ENCODE measurements around the gene MGP.

Gene MGP

DNA sequence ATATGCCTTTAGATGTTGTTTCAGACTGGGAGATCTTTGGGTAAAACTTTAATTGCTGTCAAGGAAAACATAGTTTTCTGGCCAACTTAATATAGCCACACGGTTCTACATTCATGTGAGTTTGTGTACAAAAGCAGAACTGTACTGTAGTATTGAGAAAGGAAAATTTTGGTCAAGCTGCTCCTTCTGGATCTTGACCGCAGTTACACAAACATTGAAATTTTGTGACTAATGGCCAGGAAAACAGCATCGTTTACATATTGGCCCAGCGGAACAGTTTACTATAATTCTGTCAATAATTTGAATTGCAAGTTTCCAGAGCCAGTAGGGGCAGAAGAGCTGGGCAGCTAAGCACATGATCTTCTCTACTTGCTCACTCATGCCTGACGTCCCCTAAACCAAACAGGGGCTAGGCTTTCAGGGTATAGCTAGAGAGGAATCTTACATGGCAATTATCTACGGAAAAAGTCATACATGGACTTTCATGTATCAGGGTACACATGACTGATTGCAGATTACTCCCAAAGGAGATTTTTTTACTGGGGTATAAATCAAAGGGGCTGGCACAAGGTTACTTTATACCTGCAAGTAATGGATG, 31.0 kb downstream of the MGP start:
- no peak for DNase-seq

DNA sequence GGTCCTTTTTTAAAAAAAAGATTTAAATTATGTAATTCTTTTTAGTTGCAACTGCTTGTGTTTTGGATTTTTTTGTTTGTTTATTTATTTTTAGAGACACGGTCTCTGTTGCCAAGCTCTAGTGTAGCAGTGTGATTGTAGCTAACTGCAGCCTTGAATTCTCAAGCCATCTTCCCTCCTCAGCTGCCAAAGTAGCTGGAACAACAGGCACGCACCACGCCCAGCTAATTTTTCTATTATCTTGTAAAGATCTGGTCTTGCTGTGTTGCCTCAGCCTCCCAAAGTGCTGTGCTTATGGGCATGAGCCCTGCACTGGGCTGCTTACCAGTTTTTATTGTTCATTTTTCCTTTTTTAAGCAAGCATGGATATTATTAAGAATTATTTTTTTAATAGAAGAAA, 31.7 kb downstream of the MGP start:
- DNase-seq, result no peak

DNA sequence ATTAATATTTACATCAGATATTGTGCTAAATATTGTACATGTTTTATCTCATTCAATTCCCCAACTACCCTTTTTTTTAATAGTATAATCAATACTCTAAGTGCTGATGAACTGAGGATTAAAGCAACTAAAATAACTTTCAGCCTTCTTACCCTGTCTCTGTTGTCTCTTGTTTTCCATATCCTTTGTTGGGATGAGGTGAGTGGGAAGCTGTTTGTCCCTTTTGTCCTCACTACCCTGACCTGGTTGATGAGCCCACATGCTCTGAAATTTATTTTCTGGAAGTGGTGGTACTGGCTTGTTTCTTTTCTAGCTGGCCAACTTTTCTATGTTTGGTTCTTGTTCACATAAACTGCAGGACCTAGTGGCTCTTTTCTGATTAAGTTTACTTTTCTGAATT, 32.8 kb downstream of the MGP start:
- no peak for DNase-seq

DNA sequence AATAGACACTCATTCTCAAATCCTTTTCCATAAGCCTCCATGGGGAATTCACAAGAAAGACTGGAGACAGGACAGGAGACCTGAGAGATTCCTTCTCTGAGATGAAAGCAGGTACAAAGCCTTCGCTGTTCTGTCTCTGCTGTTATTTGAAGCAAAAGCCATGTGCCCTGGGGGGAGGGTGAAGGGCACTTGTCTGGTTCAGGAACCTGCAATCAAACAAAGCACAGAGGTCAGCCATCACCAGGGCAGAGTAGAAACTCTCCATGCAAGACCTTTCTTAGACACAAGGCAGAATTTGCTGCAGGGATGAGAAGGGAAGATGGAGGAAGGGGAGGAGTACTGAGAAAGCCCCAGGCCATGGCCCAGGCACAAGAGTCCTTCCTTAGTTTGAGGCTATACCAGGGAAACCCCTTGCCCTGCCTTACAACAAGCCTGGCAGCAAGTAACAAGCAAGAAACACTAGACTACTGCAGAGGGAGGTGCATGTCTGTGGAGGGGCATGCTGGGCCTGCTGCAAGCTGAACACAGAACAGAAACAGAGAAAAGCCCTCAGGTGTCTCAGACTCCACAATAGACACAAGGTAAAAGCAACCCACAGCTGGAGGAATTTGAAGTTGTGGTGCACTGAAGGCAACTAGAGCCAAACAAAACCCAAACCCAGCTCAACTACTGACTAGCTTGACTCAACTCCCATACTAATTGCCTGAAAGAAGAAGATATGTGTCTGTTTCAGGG, 34.6 kb downstream of the MGP start:
- DNase-seq, result no peak

DNA sequence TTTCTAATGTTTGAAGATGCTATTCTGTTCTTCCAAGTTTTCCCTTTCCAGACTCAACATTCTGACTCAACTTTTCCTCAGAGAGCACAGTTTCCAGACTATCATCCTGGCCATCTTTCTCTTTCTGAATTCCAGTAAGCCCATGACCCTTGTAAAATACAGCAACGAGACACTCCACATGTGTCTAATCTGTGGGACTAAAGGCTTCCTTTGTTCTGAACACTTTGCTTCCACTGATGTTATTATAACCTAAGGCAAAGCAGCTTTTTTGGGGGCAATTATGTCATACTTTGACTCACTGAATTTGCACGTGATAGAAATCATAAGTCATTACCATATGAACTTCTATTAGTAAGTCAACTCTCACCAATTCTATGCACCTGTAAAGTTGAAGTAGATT, 36.0 kb downstream of the MGP start:
- no peak for DNase-seq

DNA sequence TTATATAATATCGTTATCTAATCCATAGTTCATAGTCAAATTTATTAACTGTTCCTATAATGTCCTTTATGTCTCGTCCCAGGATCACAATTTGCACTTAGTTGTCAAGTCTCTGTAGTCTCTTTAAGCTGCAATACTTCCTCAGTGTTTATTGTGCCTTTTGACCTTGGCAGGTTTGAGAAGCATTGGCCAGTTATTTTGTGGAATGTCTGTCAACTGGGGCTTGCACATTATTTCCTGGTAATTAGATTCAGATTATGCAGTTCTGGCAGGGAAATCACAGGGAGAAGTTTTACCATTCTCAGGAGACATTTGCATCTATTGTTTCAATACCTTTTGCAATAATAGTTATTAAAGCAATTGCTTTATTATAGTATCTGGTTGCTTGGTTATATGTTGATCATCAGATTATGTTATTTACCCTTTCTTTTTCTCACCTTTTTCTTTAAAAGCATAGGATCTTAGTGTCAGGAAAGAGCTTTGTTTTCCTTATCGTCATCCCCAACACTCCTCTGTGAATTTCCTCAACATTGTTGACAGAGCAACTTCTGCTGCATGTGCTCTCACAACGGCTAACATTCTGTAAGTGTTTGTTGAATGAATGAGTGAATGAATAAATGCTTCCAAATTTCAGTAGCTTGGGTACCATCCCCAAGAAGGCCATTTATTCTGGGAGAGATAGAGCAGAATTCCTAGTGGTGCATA, 38.6 kb downstream of the MGP start:
- DNase-seq, result no peak

DNA sequence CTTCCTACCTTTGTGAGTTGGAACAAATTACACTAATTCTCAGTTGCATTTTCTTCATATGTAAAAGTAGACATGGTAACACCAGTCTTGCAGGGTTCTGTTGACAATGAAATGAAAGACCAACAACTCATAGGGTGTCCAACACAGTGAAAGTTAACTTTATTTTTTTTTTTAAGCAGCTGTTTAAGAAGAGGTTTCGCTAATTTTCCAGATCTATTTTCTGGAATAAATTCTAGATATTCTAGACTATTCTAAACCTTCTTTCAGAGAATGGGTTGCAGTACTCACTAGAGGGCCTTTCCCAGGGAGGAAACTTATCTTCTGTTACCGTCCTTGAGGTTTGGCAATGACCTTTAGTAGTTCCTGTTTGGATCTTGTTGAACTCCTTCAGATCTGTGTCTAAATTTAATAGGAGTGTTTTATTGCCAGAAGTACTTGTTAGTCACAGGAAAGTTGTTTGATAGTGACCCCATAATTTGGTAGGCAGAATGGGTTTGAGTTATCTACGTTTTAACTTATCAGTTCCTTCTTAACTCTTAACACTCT, 39.5 kb downstream of the MGP start:
- no peak for DNase-seq

DNA sequence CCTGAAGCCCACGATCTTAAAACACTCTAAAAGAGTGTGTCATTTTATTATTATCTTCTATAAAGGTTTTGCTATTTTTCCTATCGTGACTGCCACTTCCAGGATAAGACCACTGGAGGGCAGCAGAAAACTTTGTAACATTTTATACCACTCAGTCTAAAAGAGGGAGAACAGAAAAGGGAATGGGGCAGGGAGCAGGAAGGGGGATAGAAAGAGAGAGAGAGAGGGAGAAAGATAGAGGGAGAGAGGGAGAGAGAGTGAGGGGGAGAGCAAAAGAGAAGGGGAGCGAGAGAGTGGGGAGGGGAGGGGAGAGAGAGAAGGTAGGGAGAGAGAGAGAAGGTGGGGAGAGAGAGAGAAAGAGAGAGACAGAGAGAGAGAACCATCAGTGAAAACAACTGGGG, 40.3 kb downstream of the MGP start:
- peak in 3 of 5 donors; percentile 23 to 43 (median 34) for DNase-seq

DNA sequence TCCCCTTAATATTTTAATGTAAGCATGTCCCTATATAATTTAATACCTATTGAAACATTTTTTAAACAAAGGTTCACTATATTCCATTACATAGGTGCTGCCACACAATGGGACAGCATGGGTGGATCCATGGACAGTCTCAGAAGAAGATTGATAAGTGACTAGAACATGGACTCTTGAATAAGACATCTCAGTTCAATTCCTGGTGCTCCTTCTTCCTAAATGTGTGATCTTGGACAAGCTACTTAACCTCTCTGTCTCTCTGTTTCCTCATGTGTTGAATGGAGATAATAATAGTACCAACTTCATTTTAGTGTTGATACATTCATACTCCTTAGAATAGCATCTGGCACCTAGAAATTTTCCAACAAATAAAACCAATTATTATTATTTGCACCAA, 41.3 kb downstream of the MGP start:
- DNase-seq, result no peak

DNA sequence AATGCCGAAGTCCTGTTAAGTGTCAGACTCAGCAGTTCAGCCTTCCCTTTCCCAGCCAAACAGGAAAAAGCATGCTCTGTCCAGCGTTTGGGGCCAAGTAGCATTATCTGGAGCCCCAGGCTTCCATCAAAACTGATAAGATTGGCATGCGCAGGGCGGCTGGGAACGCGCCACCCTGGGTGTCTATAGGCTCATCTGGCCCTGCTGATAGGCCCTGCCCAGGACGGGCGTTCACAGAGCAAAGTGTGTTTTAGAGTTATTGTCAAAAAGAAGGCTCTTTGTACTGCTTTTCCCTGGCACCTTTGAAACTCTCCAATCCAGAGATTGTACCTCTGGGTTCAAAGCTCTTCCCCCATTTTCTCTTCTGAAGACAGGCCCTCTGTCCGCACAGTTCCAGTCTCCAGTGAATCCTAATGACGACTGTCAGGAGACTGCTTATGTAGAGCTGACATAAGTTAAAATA, 42.2 kb downstream of the MGP start, which contains the start of gene ART4:
ART4 (minus strand) TSS at position 102 of the 463 bp plus-strand sequence. CDS start 413 bp downstream, outside the sequence.
- DNase-seq, result no peak

DNA sequence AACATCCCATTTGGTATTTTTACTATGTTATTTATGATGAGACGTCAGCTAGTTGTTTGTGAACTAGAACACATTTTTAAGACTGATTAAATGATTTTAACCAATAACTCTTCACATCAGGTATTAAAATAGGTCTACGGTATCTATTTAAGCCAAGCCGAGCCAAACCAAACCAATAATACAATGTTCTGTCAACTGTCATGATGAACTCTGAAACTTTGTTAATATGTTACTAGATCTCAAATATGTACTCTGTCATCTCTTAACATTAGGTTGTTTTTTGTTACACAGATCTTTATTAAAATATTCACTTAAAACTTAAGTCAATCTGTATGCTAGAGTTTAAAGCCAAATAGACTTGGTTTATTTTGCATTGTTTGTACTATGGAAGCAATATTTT, 43.3 kb downstream of the MGP start:
- no peak for DNase-seq

DNA sequence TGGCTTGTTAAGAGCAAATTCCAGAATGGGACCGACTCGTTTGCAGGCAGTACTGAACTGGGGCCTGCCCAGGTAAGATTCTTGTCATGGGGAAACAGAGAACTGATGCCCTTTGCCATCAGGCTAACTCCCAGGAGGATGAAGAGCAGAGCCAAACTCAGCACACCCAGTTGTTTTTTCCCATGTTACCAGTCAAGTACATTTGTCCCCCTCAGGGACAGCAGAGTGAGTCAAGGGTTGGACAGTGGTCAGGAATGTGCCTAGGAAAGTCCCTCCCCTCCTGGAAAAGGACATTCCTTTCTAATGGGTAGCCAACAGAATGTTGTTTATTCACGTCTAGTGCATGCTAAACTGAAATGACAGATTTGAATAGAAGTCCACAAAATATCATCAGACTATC, 43.9 kb downstream of the MGP start:
- no peak for DNase-seq

DNA sequence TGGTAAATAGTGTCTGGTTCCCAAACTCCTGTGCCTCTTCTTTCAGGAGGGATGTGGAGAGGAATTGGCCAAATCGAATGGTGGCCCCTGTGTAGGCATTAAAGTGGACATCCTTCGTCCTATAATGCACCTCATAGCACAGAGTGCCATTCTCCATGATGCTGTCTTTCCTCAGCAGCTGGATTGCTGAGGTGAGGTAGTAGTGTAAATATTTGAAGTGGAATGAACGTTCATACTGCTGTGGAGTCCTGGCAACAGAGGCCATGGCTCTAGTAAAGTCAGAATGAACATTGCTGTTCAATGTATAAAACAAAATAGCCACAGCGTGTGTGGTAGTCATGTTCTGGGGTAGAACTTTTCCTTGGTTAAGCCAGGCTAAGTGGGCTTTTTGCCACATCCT, 45.0 kb downstream of the MGP start:
- no peak for DNase-seq

DNA sequence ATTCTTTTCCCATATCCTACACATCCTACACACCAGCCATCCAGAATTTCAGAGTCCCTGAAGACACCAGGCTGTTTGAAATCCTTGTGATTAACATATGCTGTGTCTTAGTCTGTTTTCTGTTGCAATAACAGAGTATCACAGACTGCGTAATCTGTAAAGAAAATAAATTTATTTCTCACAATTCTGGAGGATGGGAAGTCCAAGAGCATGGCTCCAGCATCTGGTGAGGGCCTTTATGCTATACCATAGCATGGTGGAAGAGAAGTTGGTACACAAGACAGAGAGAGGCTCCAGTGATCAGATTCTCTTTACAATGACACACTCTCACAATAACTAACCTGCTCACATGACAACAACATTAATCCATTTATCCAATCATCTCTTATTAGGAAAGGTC, 46.4 kb downstream of the MGP start:
- no peak for DNase-seq

DNA sequence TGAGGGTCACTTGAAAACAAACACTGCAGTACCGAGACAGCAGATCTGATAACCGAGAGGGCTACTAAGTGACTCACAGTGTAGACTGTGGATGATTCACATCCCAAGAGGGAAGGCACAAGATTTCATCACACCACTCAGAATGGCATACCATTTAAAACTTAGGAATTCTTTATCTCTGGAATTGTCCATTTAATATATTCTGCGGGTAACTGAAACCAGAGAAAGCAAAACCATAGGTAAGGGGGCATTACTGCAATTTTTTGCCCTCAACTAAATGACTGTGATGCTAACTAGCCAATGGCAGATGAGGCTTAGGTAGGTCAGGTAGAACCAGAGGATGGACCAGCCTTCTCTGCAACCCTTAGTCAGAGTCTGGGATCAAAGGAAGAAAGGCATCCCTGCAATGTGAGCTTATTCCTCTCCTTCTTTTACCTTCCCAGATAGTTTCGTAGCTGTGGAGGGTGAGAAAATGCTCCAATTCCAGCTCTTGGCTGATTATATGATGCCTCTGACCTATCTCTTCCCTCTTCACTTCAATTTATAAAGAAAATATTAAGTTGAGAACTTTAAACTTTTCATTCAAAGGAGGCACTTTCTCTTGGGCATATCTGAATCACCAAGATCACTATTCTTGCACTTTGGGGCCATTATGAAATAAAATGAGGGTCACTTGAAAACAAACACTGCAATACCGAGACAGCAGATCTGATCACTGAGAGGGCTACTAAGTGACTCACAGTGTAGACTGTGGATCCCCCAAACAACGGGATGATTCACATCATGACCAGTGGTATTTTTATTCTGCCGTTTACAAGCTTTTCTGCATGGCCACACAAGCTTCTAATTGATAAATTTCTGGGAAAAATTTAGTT, 49.1 kb downstream of the MGP start:
- DNase-seq, result no peak

DNA sequence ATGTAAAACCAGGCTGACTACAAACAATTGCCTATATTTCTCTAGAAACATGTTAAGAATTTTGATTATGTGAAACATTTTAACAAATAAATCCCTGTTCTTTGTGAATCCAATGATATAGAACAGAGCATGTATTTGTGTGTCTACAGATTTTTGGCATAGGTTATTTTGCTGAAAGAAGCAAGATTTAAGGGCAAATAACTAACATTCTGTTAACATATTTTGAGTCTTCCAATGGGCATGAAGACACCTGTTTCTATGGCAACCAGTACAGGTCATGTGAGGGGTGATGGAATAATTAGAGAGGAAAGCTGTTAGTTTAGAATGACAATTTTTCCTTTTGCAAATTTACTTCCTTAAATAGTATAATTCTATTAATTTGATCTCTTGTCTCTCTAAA, 51.1 kb downstream of the MGP start:
- no peak for DNase-seq

DNA sequence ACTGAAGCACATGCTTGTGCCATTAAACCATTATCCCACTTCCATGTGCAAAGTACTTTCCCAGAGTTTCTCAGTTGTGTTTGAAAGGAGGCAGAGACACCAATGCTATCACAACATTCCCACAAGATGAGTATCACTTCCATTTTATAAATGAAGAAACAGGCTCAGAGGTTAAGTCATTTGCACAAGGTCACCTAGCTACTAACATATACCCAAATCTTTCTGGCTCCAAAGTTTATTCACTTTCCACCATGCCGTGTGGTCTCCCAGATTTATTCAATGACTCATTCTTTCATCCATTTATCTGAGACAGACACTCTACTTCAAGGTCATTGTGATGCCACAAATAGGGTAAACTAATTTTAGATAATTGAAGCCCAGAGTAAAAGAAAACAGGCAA, 51.7 kb downstream of the MGP start:
- no peak for DNase-seq

DNA sequence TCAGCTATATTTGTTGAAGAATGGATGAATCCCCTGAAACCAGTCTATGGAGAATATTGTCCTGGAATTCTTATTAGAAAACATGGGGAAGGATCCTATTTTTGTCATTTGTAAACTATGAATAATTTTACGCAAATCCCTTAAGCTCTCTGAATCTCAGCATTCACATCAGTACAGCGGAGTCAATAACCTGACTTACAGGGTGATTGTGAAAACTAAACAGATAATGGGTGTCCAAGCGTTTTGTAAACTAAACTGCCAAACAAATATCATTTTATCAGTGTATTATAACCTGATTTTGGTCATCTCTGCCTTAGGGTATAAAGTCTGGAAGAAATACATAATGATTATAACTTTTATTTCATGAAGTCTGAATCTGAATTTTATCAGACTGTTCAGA, 52.3 kb downstream of the MGP start:
- DNase-seq, result no peak
